ENCODE data around the gene PRKCH.
A peak's percentile ranks its signal among the peaks of the same experiment; 100 is the strongest.

The PRKCH gene

DNA sequence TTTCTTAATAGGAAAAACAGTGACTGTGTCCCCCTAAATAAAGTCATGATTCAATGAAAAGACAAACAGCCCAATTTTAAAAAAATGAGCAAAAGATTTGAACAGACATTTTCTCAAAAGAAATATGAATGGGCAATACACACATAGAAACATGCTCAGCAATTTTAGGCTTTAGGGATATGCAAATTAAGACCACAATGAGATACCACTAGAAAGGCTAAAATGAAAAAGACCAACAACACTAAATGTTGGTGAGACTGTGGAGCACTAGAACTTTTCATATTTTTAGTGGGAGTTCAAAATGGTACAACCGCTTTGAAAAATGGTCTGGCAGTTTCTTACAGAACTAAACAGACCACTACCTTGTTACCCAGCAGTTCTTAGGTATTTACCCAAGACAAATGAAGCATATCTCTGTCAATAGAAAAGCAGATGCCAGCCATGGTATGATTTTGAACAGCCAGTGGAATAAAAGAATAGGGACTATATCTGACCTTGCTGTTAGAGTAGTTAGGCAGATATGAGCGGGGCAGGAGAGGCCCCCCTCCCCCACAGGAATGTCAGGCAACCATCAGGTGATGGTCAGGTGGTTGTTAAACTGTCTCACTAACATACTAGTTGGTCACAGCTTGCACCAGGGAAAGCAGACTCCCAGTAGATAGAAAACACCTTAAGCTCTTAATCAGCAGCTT lies 108.8 kb downstream of the PRKCH start:
- DNase-seq = no peak

DNA sequence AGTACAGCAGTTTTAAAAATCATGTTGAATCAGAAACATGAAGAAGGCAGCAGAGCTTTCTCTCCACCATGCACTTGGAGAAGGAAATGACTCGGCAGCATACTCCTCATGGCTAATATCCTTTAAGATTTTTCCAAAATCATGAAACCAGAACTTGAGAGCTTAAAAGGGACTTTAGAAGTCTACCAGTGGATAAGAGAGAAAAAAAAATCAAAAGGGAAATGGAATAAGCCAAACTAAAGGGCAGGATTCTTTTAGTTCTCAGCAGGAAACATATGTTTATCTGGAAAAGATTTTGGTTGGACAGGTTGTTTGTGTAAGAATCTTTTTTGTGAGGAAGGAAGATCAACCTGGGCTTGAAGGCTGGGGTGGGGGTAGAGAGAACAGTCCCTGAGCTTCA lies 111.8 kb downstream of the PRKCH start:
- DNase-seq = no peak

DNA sequence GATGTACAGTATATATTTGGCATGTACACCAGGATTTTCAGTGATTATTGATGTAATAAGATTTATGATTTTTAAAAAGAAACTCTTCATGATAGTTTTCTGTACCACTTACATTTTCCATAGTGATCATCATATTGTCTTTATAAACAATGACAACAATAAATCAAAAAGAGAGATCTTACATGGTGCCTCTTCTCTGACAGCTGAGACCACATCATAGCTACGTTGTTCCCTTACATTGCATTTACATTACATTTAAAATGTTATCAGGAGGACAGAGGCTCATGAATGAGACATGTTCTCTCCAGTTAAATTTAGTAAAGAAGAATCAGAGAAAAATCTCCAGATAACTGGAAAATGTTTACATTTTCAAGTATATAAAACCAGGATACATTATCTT lies 112.4 kb downstream of the PRKCH start:
- DNase-seq = no peak

DNA sequence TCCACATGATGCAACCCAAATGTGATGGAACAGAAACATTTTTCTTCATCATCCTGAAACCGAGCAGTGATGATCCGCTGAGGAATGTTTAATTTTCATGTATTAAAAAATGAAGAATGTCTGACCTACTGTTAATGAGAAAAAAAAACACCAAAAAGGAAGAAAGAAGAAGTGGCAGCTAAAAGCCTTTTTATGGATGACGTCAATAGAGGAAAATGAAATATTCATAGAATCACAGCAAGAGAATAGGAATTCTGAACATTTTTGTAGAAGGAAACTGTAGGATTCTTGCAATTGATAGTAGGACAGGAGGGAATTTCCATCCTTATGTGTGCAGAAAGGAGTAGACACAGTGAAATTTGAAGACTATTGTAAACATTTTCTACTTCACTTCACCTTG lies 112.9 kb downstream of the PRKCH start:
- DNase-seq = no peak

DNA sequence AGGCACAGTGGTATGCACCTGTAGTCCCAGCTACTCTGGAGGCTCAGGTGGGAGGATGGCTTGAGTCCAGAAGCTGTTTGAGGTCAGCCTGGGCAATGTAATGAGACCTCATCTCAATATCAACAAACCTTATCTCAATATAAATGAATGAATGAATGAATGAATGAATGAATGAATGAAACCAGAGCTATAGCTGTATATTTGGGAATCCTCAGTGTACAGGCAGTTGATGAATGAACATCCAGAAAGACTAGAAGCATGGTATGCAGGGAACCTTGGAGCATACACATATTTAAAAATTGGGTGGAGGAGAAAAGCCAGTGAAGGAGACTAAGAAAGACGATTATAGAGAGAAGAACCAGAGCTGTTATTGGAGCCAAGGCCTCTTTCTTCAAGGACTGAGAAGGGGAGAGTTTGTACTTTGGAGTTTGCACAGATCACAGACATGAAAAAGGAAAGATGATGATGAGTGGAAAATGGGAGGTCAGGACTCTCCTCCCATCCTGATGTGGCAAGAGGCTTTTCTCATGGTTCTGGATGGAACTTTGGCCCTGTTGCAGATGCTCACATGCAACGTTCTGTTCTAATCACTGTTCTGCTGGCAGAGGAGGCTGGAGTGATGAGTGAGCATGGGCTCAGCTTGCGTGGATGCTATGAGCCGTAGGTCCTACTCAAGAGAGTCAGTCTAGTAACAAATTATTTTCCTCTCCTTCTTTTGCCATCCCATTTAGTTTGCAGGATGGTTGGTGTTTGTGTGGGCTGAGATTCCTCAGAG lies 114.4 kb downstream of the PRKCH start:
- no peak for DNase-seq

DNA sequence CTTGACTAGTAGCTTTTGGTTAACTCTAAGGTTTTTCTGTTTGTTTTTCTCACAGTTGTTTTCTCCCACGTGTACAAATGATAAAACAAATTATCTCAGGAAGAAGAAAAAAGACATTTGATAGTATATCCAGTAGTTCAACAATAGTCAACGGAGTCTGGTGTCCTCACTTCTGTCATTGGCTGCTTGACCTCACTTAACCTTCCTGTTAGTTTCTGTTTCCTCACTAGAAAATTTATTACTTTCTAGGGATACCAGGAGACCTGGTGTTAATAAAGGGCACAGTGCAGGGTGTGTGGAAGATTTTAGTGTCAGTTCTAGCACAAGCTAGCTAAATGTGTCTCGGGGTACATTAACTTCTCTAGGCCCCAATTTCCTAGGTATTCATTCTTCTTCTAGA lies 116.0 kb downstream of the PRKCH start:
- no peak for DNase-seq

DNA sequence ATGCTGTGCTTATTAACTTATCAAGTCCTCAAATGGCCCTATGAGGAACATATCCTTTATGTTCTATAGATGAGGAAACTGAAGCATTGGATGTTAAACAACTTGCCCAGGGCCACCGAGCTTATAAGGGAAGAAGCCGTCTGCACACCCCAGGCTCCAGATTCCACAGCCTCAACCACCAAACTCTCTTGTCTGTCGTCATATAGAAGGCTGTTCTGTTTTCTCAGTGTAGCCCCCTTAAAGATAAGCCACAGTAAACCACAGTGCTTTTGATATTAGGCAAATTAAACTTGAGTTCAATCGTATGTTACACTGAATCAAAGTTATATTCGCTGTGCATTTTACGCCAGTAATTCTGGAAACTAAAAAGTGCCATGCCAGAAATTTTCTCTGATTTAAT lies 116.7 kb downstream of the PRKCH start:
- DNase-seq = no peak

DNA sequence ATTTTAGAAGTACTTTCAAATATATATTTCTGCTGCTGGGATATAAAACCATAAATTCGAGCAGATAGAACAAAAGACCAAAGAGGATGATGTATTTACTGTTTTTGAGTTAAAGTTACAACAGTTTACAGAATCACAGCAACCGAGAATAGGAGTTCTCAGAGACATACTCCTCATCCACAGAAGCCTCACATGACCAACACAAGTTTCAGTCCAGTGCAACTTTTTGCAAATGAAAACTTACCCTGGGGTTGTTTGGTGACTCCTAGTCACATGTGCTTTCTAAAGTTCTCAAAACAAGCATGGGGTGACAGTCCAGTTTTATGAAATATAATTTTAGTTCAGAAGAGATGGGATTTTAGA lies 117.1 kb downstream of the PRKCH start:
- no peak for DNase-seq

DNA sequence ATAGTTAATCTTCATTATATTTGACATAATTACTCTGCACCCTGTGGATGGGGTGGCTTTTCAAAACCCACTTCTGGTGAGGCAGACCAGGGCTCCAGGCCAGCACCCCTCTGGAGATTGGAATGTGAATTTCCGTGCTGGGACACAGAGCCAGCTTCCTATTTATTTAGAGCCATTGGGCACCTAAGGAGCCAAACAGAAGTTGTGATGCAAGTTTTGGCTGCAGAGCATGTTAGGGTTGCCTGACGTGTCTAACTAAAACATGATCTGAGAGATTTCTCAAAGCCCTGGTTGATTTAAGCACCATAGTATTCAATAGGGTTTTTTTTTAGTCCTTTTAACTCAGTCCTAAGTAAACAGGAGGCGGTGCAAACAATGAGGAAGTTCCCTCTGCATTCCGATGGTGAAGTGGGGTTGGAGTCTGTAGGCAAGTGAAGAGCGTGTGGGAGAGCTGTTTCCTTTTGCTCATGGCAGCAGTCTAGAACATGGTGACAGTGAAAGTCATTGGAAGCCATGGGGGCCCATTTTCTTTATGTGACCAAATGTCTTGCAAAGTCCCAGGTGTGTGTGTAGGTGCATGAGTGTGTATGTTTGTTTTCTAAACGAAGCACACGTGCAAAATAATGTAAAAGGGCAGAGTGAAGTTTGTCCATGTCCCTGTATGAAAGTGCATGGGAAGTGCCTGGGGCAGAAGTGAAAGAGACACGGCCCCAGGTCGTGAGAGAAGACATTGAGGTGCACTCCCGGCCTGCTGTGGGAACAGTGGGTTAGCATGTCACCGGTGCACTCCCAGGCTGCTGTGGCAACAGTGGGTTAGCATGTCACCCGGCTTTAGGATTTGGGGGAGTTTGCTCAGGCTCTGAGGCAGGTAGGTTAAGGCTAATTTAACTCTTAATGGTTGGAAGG lies 117.7 kb downstream of the PRKCH start:
- DNase-seq = peak; percentile 38

DNA sequence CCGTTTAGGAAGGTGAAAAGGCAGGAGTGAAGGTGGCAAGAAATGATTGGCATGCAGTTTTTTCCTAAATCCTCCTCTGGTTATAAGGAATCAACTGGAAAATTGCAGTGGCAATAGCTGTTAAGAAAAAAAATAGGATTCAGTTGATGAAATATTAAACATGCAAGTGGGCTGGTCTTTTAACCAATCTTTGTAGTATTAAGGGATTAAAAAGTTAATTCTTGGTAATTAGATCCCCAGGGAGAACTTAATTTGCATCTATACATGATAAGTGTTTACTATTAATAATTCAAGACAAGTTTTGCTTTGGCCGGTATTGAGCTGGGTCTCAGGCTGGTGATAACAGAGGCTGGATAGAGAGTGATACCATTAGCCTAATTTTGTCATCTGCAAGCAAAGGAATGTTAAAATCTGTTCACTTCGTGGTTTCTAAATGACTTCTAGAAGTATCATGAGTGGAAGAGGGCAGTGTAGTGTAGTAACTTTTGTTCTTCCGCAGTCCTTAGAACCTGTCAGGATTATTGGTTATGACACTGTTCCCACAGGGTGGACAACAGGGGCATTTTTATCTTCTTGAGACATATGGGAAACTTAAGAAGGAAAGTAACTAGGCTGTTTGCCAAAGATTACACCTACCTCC lies 118.5 kb downstream of the PRKCH start:
- DNase-seq = no peak

DNA sequence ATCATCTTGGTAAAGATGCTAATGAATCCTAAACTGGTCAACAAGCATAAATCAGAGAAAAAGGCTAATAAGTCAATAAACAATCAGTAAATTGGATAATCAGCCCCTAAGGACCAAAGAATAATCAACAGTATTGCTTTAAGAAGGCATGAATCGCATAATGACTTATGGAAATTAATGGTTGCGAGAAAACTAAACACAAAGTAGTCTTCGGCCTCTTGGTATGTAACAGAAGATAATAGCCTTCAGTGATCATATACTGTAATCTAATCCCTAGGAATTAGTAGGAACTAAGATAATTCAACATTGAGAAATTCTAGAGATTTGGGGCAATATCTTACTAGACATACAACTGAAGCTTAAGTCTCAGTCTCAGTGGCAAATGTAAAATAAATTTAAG lies 122.1 kb downstream of the PRKCH start:
- DNase-seq = no peak

DNA sequence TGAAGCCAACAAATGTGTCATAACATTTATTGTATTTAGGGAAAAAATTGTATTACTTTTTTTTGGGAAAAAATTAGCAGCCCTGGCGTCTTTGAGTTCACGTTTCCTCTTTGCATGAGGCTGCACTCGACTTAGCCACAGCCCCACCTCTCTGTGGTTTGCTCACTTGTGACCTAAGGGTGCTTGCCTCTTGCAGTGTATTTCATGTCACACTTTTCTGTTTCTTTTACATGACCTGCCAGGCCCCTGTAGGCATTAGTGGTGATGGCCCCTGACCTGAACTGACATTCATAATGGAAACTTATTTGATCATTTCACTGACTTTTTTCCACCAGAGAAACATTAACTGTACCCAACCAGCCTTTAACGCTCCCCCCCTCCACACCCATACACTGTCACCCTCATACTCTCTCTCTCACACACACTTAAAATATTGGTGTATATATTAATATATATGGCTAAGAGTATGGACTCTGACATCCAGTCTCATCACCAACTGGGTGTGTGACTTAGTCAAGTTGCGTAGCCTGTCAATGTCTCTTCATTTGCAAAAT lies 122.9 kb downstream of the PRKCH start:
- DNase-seq = peak; percentile 32

DNA sequence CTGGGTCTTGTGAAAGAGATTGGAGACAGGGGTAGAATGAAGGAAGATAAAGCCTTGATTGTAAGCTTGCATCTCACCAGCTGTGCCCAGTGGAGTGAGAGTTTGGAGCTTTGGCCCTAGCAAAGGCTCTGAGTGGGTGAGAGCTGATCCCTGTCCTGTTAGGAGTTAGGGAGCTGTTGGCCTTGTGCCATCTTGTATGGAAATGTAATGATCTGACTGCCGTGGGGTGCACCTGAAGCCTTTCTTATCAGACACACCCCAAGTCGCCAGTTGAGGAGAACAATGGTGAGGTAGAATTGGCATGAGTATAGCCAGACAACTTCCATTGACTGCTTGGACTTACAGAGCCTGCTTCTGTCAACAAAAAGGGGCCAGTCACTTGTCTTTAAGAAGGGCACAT lies 130.1 kb downstream of the PRKCH start:
- no peak for DNase-seq

DNA sequence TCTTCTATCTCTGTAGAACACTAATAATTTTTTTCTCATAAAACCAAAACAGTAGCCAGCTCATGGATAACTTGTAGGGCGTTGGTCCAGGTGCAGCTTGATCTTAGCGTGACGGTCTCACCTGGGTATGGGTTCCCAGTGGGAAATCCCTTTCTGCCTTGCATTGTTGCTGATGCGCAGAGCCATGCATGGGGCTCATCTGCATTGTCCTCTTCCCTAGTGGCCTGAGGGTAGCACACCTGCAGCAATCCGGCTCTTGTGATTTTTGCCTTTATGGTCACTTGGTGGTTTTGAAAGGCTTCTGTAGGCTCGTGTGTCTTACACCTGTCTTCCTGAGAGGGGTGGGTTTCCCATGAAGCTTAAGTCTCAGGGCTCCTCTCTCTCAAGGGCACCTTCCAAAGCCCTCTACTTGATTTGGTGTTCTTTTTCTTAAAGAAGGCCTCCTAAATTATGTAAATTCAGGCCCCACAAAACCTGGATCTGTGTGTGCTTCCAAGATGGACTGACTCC lies 130.6 kb downstream of the PRKCH start:
- DNase-seq = no peak

DNA sequence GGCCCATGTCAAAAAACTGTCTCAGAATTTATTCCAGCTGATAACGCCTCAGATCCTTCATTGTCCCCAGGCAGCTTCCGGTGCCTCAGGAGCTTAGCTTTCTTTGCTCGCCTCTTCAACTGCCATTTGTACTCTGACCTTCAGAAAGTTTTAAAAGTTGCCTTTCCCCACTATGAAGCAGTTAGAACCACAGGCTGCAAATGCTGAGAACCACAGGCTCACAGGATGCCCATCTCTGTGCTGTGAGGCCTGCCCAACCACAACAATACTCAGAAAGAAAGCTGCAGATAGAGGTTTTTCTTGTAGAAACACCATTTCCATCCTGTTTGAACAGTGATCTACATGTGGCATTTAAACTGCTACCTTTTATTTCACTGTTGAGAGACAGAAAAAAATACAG lies 131.1 kb downstream of the PRKCH start:
- no peak for DNase-seq

DNA sequence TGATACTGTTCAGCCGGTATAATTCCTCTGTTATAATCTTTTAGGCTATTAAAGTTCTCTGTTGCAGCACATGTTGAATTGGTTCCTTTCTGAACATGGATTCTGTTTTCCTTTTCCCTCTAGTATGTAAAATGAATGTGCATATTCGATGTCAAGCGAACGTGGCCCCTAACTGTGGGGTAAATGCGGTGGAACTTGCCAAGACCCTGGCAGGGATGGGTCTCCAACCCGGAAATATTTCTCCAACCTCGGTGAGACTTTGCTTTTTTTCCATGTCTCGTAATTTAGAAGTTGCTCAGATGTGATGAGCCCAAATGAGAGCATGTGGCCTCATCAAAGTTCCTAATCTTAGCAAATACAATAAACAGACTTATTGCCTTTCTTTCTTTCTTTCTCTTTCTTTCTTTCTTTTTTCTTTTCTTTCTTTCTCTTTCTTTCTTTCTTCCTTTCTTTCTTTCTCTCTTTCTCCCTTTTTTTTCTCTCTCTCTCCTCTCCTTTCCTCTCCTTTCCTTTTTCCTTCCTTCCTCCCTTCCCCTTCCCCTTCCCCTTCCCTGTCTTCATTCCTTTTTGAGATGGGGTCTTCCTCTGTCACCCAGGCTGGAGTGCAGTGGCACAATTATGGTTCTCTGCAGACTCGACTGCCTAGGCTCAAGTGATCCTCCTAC lies 131.9 kb downstream of the PRKCH start:
- no peak for DNase-seq

DNA sequence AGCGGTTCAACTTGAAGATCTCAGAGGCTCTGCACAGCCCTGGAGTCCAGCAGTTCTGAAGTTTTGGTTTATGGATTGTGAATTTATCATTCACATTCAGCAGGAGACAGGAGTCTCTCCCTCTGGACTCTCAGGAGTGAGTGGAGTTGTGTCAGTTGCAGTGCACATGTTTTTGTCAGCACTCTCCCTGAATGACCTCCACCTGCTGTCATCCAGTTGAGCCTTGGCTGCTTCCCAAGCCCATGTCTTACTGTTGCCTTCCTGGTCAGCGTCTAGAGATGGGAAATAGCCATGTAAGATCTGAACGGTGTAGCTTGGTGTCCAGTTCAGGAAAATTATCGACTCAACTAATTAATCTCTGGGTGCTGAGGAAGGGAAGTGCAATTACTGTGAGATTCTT lies 133.2 kb downstream of the PRKCH start:
- DNase-seq = no peak

DNA sequence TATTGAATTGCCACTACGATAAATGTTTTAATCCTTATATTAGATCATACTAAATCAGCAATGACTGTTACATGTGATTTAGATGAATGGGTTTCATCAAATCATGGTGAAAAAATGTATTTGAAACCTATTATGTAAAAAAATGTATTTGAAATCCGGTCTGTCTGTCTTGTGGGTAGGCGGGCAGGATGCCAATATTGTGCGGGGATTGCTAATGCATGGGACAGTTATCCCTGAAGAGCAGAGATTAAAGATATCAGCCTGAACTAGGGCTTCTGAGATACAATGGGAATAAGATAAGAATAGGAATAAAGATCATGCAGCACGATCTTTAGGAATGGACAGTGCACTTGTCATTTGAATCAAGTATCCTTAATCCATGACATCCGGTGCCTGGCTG lies 134.0 kb downstream of the PRKCH start:
- DNase-seq = no peak

DNA sequence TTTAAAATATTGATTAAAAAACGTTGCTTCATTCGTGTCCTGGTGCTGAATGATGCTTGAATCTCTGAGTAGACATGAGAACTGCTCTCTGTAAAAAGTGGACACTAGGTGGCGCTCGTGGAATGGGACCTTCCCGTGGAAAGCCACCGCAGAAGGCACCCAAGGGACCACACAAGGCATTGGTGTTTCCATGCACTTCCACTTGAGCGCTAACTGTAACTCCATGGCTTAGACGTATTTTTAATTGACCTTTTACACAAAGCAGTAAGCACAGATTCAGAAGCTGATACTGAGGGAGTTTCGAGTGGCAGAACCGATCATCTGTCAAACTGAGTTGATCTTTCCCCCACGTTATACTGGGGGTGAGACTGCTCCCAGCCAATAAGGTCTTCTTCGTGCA lies 135.3 kb downstream of the PRKCH start:
- peak; percentile 85 for DNase-seq

DNA sequence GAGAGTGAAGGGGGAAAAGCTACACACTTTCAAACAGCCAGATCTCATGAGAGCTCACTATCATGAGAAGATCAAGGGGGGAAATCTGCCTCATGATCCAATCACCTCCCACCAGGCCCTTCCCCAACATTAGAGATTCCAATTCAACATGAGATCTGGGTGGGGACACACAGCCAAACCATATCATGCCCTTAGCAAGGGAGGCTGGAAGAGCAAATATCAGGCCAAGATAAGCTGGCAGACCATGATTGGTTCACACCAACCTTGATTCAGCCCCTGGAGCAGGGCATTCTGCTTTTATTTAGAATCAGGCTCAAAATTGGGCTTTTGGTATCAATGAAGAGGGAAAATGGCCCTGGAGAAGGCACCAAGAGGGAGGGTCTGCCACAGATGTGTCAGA lies 137.4 kb downstream of the PRKCH start:
- no peak for DNase-seq

DNA sequence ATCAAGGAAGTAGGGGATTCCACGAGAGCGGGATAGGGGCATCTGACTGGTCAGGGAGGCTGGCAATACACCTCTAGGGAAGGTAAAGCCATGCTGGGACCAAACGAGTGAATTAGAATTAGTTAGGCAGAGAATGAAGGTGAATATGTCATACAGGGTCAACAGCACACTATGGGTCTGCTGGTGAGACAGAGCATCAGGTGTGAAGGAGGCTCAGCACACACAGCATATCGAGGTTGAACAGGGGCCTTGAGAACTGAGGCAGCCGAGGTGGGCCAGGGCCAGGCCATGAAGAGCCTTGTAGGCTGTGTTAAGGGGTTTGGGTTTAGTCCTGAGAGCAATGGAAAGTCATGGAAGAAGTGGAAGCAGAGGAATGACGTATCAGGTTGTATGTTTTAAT lies 137.8 kb downstream of the PRKCH start:
- DNase-seq = no peak

DNA sequence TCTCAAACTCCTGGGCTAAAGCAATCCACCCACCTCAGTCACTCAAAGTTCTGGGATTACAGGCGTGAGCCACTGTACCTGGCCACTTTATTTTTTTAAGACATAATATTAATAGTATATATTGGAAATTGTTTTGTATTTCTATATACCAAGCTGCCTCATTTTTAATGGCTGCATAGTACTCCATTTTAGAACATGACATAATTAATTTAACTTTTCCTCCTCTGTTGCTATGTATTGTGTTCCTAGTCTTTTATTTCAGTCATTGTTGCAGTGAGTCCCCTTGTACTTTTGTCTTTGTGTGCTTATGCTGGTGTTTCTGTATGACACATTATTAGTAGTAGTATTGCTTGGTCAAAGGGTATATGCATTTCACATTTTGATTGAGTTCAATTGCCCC lies 138.7 kb downstream of the PRKCH start:
- DNase-seq = no peak
